Right hindlimb (tissue), 1 donor: ENCODE measurements around the gene TMUB2.
"Not testable (repeated sequence)": the region's sequence is repeated elsewhere in the genome, so short reads cannot be mapped to it uniquely, and the experiment has no call there.

Experiments
- DNase-seq: peaks from one replicate; pipeline ENCODE4 v3.0.0-alpha.2; 2018

The TMUB2 gene

DNA sequence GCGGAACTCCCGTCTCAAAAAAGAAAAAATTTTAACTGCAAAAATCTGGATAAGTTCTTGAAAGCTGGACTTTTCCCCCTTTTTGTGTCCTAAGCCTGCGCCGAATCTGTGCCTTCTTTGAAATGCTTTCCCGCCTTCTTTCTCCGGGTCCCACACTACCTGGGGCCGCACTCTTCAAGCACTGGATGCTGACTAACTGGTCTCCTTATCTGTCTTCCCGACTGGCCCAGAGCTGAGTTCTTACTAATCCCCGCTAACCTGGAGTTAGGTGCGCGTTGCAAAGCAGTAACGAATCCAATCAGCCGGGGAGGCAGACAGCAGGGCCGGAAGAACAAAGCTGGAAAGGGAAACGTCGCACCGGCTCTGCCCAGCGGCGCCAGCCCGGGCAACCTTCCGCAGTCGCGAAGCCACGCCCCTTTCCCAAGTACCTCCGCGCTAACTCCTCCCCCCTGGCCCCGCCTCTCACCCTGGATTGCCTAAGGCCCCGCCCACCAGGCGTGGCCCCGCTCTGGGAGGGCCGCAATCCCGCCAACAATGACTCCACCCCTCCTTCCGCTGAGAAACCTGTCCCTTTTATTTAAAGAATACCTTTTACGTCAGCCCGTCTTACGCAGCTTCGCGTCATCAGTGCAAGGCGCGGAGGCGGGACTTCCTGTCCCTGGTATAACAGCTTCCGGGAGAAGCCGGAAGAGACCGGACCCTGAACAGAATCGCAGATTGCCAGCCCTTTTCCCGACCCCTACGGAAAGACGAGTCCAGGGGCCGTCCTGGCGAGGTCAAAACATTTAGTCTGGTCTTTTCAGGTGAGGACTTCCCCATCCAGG lies at the start of gene TMUB2:
TSS of gene TMUB2 (plus strand) at position 666 of the 824 bp plus-strand sequence. CDS start 737 bp downstream, outside the sequence.
- peak; percentile 99 for DNase-seq

DNA sequence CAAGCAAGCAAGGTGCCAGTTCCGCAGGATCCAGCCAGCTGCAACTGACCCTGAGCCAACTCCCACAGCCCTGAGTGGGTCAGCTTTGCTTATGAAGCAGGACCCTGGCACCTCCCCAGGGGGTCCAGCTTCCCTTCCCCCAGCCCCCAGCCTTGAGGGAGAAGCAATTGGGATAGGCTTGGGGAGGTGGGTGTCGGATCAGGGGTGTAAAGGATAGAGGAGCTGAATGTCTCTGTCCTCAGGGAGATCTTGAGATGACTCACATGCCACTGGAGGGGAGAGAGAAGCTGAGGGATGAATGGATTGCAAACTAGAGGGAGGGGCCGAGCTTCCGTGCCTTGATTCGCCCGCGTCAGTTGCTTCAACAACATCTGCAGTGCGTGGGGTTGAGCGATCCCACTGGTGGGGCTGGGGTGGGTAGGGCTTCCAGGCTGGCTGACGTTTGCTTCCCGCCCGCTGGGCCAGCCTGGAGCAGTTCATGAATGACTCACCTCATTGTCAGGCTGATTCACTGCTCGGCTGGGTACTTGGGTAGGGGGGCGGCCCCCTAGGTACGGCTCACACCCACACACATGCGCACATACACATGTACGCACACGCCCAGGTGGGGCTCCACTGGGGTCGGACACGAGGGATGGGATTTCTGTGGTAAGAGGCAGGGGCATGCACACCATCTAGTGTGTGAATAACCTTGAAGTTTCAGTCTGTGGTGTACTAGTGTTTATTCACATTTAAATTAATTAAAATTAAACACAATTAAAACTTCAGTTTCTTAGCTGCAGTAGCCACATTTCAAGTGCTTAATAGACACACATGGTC lies 48.7 kb upstream of the TMUB2 start:
- peak; percentile 83 for DNase-seq

- not testable (repeated sequence) for DNase-seq
Measured at GRCh38 chr17:44143921-44144320, 42.9 kb upstream of the TMUB2 start.

GRCh38 chr17:44144966-44145739 lies 41.6 kb upstream of the TMUB2 start:
- DNase-seq, result no peak

GRCh38 chr17:44146375-44147346 lies 40.1 kb upstream of the TMUB2 start:
- DNase-seq, result no peak

DNA sequence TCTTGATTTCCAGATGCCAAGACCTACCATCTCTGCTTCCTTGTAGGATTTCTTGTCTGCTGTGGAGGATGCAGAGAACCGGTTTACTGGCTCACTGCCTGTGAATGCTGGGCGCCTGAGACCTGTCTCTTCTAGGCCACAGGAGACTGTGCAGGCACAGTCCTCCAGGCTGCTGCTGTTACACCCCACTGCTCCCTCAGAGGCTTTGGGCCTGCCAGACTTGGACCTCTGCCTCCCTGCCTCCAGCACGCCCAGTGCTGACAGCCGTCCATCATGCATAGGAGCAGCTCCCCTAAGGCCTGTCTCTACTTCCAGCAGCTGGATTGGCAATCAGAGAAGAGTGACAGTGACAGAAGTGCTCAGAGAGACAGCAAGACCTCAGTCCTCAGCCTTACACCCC lies 39.0 kb upstream of the TMUB2 start:
- DNase-seq, result no peak

DNA sequence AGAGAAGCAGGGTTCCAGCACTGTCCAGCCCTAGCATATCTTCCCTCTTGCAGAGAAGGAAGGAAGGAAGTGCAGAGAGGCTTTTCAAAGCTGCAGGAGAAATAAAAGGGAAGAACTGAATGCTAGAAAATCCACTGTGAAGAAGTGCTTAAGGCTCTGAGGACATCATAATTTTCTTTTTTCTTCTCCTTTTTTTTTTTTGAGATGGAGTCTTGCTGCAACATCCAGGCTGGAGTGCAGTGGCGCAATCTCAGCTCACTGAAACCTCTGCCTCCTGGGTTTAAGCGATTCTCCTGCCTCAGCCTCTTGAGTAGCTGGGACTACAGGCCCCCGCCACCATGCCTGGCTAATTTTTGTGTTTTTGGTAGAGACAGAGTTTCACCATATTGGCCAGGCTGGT lies 37.7 kb upstream of the TMUB2 start:
- not testable (repeated sequence) for DNase-seq

DNA sequence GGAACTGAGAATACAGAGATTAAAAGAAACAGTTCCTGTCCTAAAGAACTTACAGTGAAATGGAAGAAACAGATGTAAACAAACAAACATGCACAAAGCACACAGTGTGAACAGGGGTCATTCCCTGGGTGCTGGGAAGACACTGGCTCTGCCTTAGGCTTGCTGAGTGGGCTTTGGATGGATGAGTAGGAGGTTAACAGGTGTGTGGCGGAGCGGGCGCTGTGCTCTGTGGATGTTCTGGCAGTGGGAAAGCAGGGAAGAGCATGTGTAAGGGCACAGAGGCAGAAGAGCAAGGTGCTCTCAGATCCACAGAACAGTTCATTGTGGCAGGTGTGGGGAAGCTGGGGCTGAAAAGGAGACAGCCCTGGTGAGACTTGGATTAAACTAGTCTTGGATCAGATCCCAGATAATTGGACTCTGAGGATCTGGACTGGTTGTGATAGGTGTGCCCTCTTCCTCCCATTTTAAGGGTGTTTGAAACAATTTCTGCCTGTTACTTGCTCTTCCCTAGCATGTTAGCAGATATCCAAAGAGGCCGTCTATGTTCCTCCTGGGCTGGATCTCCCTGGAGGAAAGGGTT lies 36.9 kb upstream of the TMUB2 start:
- DNase-seq, result no peak

GRCh38 chr17:44152875-44153274 lies 33.9 kb upstream of the TMUB2 start:
- DNase-seq, result no peak

GRCh38 chr17:44155488-44155887 lies 31.3 kb upstream of the TMUB2 start:
- no peak for DNase-seq

DNA sequence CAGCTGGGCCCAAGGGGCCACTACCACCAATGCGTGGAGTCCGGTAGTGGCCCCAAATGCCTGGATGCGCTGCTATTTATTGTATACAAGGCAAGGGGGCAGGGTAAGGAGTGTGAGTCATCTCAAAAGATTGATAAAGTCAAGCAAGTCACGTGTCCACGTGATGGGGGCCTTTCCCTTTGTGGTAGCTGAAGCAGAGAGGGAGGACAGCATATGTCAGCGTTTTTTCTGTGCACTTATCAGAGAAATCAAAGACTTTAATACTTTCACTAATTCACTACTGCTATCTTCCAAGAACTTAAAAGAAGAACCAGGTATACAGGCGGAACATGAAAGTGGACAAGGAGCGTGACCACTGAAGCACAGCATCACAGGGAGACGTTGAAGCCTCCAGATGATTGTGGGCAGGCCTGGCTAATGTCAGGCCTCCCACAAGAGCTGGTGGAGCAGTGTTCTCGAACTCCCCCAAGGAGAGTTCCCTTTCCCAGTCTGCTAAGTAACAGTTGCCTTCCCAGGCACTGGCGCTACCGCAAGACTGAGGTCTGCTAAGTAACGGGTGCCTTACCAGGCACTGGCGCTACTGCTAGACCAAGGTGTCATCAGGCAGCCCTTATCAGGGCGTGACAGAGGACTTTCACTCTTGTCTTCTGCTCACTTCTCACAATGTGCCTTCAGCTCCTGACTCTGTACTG lies 27.1 kb upstream of the TMUB2 start:
- DNase-seq, result no peak

- DNase-seq, result no peak
Measured at GRCh38 chr17:44164476-44164875, 22.3 kb upstream of the TMUB2 start.

GRCh38 chr17:44167181-44167861 lies 19.5 kb upstream of the TMUB2 start:
- DNase-seq, result no peak

DNA sequence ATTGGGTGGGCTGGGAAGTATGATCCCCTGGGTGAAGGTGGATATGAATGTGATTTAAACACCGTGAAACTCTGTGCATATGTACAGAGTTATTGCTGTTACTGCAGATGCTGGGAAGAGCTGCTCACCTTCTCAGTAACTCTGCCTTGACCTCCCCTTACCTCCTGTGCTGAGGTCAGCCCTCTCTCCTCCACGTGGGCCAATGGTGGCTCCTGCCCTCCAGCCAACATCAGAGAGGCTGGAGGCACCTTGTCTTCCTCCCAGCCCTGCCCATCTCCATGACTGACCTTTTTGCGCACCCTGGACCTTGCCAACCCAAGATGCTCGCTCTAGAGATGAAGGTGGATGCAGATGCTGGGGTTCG lies 16.7 kb upstream of the TMUB2 start:
- no peak for DNase-seq

- DNase-seq, result peak; percentile 51
Measured at GRCh38 chr17:44170499-44171201, 16.1 kb upstream of the TMUB2 start, which contains the start of gene ASB16. TSS of gene ASB16 (plus strand) at chr17:44170704. CDS start at chr17:44170790, 86 bp downstream.

DNA sequence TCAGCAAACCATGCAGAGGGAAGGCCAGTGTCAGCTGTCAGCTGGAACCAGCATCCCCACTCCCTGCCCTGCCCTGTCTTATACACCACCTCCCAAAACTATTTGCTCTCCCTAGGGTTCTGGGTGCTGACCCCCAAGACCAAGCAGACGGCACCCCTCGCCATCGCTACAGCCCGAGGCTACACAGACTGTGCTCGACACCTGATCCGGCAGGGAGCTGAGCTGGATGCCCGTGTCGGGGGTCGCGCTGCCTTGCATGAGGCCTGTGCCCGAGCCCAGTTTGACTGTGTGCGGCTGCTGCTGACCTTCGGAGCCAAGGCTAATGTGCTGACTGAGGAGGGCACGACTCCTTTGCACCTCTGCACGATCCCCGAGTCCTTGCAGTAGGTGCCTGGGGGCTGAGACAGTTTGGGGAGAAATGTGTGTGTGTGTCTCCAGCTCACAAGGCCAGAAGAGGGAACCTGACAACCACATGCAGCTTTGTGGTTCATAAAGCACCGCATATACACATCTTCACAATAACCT lies 14.8 kb upstream of the TMUB2 start:
- no peak for DNase-seq

- DNase-seq, result no peak
Measured at GRCh38 chr17:44174427-44174826, 12.3 kb upstream of the TMUB2 start.

- DNase-seq, result no peak
Measured at GRCh38 chr17:44176257-44176656, 10.5 kb upstream of the TMUB2 start.
